Vagina (tissue), 2 donors: ENCODE results near the gene IGFBP5.

Experiments
- CTCF ChIP-seq, 3 experiments: fragments of 450-650 bp in 2 of 3; fragments of 200-600 bp in 1 of 3; sonication (generic) in 1 of 3; IDR thresholded peaks; one replicate each; pipeline ENCODE4 v1.5.1; 2017 to 2019; ENCODE audit warnings: antibody characterized with exemption in 3 of 3, mild to moderate bottlenecking in 2 of 3, moderate library complexity in 2 of 3
- POLR2AphosphoS5 ChIP-seq, 2 donors: sonication (generic); formaldehyde crosslinking; IDR thresholded peaks; one replicate each; pipeline ENCODE4 v1.9.0; 2017; ENCODE audit warnings: antibody characterized with exemption in 2 of 2, mild to moderate bottlenecking in 2 of 2, low read depth in 1 of 2; ENCODE audit not compliant: insufficient read depth in 1 of 2

GRCh38 chr2:216651351-216651881, 43.9 kb downstream of the IGFBP5 start:
- TF ChIP-seq CTCF (IDR thresholded peaks at IDR 0.05) (no peak), POLR2AphosphoS5 (IDR thresholded peaks at IDR 0.05; ENCODE audit: insufficient read depth in 1 of 2, low read depth in 1 of 2) (no peak)
